Activated CD4-positive, alpha-beta T cell treated with anti-CD3 and anti-CD28 coated beads, Interleukin-2, amount 50 U/mL, for 24 hours (primary cell): ENCODE data around the gene KRTAP5-8.
"Not testable (repeated sequence)": the region's sequence is repeated elsewhere in the genome, so short reads cannot be mapped to it uniquely, and the experiment has no call there.

Experiments
- DNase-seq, 2 donors: peaks; one replicate each; pipeline ENCODE4 v3.0.0-alpha.2; 2020; ENCODE audit warnings: low read depth in 1 of 2, low spot score in 1 of 2

The KRTAP5-8 gene

DNA sequence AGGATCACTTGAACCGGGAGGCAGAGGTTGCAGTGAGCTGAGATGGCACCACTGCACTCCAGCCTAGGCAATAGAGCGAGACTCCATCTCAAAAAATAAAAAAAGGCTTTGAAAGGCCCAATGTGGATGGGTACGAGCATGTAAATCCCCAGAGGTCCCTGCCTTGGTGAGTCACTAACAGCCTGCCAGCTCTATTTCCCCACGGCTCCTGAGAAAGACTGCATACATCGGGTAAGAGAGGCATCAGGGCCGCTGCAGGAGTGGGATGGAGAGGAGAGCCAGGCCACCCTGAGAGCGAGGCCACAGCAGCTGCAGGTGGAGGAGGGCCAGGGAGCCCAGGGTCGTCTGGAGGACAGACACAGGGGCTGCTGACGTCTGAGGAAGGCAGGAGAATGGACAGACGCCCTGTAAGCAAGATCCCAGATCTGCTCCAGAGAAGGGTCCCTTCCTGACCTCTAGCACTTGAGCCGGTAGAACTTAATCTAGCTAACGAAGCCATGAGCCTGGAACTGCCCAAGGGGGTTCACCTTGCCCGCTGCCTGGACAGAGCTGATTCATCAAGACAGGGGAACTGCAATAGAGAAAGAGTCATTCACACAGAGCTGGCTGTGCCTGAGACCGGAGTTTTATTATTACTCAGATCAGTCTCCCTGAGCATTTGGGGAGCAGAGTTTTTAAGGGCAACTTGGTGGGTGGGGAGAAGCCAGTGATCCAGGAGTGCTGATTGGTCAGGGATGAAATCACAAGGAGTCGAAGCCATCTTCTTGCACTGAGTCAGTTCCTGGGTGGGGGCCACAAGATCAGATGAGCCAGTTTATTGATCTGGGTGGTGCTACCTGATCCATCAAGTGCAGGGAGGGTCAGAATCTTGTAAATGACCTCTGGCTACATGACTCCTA, 5.3 kb downstream of the KRTAP5-8 start:
- no peak for DNase-seq

DNA sequence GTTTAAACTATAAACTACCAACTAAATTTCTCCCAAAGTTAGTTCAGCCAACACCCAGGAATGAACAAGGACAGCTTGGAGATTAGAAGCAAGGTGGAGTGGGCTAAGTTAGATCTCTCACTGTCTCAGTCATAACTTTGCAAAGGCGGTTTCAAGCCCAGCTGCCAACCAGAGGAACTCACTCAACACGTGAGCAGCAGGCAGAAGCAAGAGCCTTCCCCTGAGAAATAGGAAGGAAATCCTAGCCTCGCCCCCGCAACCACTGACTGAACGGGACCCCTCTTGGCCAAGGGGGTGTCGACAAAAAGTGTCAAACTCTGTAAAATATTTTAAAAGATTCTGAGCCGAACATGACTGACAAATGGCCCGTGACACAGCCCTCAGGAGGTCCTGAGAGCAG, 6.0 kb downstream of the KRTAP5-8 start:
- DNase-seq = no peak

DNA sequence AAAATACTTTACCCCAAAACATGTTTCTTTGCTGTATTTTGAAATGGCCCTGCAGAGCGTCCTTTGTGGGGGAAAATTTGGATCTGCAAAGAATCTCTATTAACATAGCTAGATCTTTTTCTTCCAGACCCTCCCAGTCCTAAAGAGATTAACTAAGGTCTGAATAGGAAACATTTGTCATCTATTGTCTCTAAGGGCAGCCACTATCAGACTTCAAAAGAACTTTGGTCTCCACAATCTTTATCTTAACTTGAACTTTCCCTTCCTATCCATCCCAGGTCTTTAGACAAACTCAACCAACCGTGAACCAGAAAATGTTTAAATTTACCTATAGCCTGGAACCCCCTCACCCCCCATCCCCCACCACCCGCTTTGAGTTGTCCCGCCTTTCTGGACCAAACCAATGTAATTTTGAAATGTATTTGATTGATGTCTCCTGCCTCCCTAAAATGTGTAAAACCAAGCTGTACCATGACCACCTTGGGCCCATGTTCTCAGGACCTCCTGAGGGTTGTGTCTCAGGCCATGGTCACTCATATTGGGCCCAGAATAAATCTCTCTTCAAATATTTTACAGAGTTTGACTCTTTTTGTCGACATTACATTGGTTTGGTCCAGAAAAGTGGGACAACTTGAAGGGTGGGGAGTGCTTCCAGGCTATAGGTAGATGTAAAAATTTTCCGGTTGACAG, 6.8 kb downstream of the KRTAP5-8 start:
- DNase-seq = no peak

DNA sequence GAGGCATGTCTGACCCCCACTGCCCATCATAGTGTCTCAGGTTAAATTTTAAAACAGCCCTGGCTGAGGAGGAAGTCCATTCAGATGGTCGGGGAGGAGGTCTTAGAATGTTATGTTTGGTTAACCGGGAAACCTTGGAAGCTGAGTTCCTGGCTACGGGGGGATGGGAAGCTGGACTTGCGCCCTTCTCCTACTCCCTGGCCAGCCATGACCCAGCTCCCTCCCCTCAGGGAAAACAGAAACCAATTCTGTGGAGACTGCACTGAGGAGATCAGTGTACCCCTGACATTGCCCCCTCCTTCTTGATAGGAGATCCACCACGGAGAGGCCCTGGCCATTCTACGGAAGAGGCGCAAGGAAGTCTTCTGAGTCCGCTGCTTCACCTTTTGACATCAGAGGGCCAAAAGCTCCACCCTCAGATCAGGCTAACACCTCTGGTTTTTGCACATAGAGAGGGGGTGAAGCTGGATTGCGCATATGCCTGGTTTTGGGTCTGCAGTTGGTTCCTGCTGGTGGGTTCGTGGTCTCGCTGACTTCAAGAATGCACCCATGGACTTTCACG, 7.7 kb downstream of the KRTAP5-8 start:
- DNase-seq = no peak

DNA sequence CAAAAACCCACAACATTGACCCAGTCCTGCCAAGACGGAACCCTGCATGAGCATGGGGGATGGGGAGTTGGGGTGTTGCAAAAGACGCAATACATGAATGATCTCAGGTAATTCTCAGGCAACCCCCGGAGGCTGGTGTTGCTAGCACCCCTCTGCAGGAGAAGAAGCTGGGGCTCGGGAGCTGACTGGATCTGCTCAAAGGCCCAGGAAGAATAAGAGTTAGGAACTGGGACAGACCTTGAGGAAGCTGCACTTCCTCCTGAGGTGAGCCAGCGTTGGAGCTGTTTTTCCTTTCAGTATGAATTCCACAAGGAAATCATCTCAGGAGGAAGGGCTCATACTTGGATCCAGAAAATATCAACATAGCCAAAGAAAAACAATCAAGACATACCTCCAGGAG, 10.3 kb downstream of the KRTAP5-8 start, which contains the start of gene KRTAP5-9:
Gene KRTAP5-9, plus strand, starts transcription at position 301 of the 400 bp plus-strand sequence. CDS start 238 bp downstream, outside the sequence.
- no peak for DNase-seq

DNA sequence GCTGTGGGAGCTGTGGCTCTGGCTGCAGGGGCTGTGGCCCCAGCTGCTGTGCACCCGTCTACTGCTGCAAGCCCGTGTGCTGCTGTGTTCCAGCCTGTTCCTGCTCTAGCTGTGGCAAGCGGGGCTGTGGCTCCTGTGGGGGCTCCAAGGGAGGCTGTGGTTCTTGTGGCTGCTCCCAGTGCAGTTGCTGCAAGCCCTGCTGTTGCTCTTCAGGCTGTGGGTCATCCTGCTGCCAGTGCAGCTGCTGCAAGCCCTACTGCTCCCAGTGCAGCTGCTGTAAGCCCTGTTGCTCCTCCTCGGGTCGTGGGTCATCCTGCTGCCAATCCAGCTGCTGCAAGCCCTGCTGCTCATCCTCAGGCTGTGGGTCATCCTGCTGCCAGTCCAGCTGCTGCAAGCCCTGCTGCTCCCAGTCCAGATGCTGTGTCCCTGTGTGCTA, 10.9 kb downstream of the KRTAP5-8 start:
- DNase-seq = no peak

DNA sequence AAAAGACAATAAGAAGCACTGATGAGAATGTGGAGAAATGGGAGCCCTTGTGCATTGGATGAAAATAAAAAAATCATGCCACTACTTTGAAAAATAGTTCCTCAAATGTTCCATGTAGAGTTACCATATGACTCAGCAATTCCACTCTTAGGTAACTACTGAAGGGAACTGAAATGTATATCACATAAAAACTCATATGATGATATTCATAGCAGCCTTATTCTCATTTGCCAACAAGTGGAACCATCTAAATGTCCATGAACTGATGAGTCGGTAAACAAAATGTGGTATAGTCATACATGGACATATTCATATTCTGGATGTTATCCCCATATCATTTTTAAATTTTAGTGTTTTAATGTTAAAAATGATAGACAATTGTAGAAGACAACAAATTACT, 13.9 kb downstream of the KRTAP5-8 start:
- no peak for DNase-seq

DNA sequence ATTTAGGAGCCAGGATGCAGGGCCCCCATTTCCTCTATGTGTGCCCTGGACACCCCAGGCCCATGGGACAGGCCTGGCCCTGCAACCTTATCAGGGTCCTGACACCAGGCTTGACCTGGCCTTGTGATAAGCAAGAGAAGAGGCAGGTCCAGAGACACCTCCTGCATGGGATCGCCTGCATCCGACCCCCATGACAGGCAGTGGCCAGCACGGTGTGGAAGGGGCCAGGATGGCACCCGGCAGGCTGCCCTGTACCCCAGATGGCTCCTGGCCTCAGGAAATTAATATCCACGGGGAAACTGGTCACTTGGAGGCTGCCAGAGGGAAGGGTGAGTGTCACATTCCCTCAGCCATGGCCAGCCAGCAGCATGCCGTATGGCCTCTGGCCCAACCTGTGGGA, 17.2 kb downstream of the KRTAP5-8 start:
- no peak for DNase-seq

DNA sequence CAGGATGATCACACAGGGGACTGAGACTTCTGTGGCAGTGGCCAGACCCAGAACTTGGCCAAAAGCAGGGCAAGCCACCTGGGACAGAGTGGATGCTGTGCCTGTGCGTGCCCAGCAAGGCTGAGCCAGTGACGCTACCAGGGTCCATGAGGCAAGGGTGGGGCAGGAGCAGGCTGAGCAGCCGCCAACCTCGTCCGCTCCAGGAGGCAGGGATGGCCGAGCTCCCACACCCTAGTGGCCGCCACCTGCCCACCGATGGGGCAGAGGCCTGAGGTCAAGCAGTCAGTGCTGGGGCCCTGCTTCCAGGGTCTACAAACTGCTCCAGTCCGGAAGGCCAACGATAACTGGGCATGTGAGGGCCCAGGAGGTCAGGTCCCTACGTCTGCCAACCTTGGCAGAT, 17.7 kb downstream of the KRTAP5-8 start:
- no peak for DNase-seq

DNA sequence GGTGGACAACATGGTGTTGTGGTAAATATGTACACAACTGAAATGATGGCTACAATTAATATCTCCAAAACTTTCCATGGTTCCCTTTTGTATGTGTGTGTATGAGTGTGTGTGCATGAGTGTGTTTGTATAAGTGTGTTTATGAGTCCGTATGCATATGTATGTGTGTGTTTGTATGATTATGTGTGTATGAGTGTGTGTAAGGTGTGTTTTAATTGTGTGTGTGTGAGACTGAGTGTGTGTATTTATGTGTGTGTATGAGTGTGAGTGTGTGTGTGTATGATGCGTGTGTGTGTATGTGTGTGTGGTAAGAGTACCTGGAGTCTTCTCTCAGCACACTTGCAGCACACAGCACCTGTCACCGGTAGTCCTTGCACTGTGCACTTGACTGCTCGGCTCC, 18.2 kb downstream of the KRTAP5-8 start:
- no peak for DNase-seq

DNA sequence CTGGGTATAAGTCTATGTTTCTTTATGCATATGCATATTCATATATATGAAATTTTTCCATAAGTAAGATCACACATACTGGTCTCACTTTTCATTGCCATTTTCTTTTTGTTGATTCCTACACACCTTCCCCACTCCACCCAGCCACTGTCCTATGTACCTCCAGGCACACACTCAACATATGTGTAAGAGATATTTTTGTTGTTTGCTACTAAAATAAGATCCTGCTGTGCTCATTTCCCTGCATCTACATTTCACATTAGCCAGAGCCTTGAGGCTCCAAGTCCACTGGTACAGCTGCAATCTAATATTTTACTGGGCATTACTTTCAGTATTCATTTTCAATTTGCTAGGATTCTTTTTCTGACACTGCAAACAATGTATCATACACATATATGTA, 19.4 kb downstream of the KRTAP5-8 start:
- DNase-seq = no peak

DNA sequence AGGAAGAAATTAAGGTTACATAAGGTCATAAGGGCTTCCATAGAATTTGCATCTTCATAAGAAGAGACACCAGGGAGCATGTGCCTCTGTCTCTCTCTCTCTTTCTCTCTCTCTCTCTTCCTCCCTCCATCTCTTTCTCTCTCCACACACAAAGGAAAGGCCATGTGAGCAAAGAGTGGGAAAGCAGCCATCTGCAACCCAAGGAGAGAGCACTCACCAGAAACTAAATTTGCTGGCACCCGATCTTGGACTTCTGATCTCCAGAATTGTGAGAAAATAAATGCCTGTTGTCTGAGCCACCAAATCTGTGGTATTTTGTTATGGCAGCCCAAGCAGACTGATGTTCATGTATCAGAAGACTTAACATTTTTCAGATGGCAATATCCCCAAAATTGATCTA, 21.2 kb downstream of the KRTAP5-8 start:
- DNase-seq = no peak

DNA sequence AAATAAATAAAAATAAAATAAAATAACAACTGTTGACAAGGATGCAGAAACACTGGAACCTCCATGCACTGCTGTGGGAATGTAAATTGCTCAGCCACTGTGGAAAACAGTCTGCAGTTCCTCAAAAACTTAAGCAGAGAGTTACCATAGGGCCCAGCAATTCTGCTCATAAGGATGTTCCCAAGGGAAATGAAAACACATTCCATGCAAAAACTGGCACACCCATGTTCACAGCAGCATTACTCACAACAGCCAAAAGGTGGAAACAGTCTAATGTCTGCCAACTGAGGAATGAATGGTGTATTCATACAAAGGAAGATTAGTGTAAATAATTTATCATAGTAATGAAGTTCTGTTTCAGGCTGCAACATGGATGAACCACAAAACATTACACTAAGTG, 24.3 kb downstream of the KRTAP5-8 start:
- no peak for DNase-seq

DNA sequence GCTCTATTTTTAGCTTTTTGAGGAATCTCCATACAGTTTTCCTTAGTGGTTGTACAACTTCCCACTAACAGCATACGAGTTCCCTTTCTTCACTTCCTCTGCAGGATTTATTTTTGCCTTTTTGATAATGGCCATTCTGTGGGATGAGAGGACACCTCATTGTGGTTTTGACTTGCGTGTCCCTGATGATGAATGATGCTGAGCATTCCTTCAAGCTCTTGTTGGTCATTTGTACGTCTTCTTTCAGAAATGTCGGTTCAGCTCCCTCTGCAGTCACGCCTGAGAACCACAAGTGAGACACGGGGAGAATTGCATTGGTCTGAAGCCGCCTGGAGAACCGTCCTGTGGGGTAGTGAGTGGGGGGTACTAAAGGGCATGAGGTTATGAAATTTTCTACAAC, 25.6 kb downstream of the KRTAP5-8 start:
- DNase-seq = peak in 1 of 2 donors; percentile 4

DNA sequence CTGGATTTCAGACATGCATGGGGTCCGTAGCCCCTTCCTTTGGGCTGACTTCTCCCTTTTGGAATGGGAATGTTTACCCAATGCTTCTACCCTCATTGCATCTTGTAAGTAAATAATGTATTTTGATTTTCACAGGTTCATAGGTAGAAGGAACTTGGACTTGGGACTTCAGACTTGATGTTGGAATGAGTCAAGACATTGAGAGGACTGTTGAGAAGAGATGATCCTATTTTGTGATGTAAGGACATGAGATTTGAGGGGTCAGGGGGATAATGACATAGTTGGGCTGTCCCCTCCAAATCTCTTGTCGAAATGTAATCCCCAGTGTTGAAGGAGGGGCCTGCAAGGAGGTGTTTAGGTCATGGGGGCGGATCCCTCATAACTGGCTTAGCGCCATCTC, 26.6 kb downstream of the KRTAP5-8 start:
- no peak for DNase-seq

DNA sequence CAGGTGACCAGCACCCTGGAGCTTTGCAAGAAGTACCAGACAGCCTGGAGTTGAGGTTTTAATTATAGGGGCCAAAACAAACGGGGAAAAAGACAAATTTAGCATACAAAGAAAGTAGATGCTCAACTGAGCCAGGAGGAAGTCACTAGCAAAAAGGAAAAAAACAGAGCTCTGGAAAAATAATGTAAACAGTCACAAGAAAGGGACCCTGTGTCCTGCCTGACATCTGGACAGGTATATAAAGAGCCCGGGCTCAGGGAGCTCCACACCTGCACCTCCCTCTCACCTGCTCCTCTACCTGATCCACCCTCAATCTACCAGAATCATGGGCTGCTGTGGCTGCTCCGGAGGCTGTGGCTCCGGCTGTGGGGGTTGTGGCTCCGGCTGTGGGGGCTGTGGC, 27.4 kb downstream of the KRTAP5-8 start, which contains the start of gene KRTAP5-10:
Gene KRTAP5-10, plus strand, starts transcription at position 301 of the 400 bp plus-strand sequence. Its CDS starts 25 bp downstream, at position 326.
- DNase-seq = no peak

DNA sequence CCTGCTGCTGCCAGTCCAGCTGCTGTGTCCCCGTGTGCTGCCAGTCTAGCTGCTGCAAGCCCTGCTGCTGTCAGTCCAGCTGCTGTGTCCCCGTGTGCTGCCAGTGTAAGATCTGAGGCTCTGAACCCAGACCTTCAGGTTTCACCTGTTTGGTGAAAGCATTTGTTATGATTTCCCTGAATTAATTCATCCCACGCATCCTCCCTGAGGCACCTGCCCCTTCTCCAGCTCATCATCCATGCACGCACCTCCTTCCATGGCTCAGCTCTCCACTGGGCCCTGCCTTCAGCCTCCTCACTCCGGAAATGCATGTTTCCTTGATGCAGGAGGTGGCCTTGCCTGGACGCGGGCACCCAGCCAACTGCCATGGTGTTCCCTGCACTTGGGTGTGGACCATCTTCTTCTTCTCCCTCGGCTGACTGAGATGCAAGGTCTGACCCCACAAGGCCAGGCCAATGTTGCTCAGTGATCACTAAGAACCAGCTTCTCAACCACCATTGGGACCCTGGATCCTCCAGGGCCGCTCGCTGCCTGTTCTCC, 28.3 kb downstream of the KRTAP5-8 start:
- DNase-seq = no peak

DNA sequence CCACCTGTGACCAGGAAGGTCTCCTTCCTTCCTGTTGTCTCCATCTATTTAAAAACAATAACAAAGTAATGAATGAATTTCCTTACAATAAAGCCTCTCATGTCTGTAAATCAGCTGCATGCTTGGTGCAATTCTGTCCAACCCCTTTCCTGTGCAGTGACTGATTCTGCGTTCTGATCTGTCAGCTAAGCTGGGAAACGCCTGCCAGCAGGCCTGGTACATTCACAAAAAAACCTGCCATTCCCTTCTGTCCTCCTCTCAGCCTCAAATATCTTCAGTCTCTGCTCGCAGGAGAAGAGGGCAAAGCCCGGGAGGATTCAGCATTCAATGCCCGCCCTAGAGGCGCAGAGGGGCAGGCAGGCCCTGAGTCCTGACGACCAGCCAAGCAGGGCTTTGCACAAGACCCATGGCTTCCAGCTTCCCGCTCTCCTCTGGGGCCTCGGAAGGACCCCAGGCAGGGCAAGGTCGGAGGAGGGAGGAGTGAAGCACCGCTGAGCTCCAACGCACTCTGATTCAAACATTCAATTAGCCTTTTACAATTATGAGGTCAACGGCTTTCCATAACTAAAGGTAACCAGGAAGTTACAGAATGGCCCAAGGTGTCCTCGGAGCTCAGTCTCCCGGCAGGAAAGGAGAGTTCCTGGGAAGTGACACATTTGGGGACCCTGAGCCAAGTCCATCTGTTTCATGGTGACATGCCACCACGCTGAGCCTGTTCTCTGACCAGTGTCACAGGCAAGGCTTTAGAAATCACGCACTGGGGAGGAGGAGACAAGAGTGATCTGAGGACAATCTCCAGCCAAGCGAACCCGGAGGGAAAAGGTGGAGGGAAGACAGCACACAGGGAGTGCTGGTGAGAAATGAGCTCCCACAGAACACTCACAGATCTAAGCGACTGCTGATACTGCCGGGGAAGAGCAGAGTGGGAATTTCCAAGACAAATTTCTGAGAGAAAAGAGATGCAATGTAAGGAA, 29.1 kb downstream of the KRTAP5-8 start:
- DNase-seq = not testable (repeated sequence)

DNA sequence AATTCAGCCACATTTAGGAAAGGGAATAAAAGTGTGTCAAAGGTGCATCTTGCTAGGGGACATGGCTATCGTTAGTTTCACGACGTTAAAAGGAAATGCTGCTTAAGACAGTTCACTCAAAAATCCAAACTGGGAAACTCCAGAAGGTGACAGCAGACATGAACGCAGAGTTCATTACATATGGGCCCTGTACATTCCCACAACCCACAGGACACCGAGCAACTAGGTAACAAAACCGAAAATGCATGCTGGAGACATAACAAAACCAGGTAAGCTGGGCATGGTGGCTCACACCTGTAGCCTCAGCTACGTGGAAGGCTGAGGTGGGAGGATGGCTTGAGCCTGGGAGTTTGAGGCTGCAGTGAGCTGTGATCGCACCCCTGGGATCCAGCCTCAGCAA, 29.8 kb downstream of the KRTAP5-8 start:
- not testable (repeated sequence) for DNase-seq

DNA sequence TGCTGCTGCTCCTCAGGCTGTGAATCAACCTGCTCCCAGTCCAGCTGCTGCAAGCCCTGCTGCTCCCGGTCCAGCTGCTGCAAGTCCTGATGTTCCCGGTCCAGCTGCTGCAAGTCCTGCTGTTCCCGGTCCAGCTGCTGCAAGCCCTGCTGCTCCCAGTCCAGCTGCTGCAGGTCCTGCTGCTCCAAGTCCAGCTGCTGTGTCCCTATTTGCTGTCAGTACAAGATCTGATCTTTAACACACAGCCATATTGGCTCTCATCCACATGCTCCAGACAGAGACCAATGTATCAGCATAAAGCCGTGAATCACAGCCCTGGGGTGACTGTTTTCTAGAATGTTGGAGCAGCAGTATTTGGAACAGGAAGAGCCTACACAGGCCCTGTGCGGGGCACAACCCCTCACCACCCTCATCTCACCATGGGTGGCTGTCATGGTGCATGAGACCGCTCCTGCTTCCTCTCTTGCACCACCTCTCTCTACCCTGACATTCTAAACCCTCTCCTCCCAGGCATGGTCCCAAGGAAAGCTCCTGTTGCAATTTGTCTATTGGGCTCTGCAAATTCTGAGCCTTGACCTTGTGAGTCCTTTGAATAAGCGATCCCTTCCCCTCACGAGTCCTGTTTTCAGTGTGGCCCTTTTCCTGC, 31.0 kb downstream of the KRTAP5-8 start:
- no peak for DNase-seq
